ENCODE data around the gene CHCHD6.

The CHCHD6 gene

GRCh38 chr3:126999383-126999782 is 295.3 kb downstream of the CHCHD6 start:
- DNase-seq (ENCODE audit: insufficient read length, low spot score) (no peak), FAIRE-seq (no peak)

- DNase-seq (ENCODE audit: insufficient read length, low spot score) = no peak
- FAIRE-seq = no peak
These were observed 296.1 kb downstream of the CHCHD6 start for GRCh38 chr3:127000119-127000518.

GRCh38 chr3:127000761-127001160 is 296.7 kb downstream of the CHCHD6 start:
- FAIRE-seq = no peak

DNA sequence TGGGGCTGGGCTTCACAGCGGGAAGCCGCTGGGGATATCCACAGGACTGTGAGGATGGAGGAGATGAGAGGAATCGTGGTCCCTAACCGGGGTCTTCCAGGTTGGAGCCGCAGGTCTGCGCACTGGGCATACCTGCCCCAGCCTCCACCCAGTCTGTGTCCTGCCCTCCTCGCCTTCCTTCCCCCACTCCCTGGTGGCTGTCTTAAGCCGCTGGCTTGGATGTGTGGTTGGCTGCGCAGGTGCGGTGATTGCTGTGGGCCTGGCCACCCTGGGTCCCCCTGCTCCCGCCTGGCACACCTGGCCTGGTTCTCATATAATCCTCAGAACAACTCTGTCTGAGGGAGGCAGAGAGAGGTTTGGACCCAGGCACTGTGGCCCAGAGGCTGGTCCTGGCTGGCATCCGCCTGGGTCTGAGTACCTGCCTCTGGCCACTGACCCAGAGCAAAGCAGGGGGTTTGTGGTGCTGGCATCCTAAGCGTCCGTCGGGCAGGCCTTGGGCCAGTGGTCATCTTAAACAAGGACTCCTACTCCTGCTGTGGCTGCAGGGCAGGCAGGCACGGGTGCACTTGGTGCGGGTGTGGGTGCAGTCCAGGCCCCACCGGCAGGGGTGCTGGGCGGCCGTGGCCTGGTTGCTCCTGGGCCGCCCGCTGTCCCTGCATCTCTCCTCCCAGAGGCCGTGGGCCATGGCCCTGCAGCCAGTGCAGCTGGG is 297.6 kb downstream of the CHCHD6 start:
- DNase-seq (ENCODE audit: insufficient read length, low spot score) = no peak
- no peak for FAIRE-seq

More at GRCh38 chr3:127000761-127001160, 296.7 kb downstream of the CHCHD6 start:
- no peak for DNase-seq (ENCODE audit: insufficient read length, low spot score)

GRCh38 chr3:127002195-127003174 is 298.4 kb downstream of the CHCHD6 start:
- DNase-seq (ENCODE audit: insufficient read length, low spot score) (no peak), FAIRE-seq (no peak)

DNA sequence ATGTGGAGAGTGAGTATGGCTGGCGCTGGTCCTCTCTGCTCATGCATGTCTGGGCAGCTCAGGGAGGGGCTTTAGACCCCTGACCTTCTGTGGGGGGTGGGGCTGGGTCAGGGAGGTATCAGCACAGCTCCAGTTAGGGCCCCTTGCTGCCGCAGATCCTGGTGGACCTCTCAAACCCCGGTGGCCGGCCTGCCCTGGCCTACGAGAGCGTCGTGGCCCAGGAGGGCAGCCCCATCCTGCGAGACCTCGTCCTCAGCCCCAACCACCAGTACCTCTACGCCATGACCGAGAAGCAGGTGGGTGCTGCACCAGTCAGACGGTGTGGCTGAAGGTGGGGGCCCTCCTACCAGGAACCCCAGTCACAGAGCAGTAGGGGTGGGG is 299.1 kb downstream of the CHCHD6 start:
- DNase-seq (ENCODE audit: insufficient read length, low spot score) (no peak), FAIRE-seq (no peak)

DNA sequence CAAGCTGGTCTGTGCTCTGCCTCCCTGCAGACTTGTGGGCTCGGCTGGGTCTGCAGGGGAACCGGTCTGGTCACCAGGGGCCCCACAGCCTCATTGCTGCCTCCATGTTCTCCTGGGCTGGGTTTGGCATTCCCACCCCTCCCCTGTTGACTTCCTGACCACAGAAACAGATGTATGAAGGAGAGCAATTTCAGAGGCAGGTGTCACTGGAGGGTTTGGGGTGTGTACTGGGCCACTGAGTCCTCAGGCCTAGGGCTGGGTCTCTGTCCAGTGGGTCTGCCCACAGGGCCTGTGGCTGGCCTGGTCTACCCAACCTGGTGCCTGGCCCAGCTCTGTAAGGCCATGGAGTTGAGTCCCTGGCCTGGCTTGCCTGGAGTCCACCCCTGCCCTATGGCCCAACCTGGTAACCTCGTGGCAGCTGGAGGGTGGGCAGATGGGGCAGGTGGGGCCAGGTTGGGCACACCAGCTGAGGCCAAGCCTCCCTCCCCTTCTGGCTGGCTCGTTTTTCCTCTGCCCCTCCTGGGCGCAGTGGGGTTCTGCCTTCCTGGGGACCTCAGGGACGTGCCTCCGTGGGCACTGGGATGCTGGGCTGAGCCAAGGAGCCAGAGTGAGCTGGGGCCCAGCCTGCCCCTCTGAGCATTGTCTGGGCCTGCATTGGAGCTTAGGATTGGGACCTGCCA is 299.7 kb downstream of the CHCHD6 start:
- FAIRE-seq (no peak), DNase-seq (ENCODE audit: insufficient read length, low spot score) (no peak)

GRCh38 chr3:127004641-127005397 is 300.8 kb downstream of the CHCHD6 start:
- DNase-seq (ENCODE audit: insufficient read length, low spot score) = no peak
- FAIRE-seq = no peak

- FAIRE-seq = no peak
- no peak for DNase-seq (ENCODE audit: insufficient read length, low spot score)
These were observed 301.9 kb downstream of the CHCHD6 start for GRCh38 chr3:127005864-127006500.

- DNase-seq (ENCODE audit: insufficient read length, low spot score) (no peak), FAIRE-seq (no peak)
These were observed 302.9 kb downstream of the CHCHD6 start for GRCh38 chr3:127006781-127007436.

- DNase-seq (ENCODE audit: insufficient read length, low spot score) (no peak), FAIRE-seq (no peak)
These were observed 304.2 kb downstream of the CHCHD6 start for GRCh38 chr3:127008236-127008635.

DNA sequence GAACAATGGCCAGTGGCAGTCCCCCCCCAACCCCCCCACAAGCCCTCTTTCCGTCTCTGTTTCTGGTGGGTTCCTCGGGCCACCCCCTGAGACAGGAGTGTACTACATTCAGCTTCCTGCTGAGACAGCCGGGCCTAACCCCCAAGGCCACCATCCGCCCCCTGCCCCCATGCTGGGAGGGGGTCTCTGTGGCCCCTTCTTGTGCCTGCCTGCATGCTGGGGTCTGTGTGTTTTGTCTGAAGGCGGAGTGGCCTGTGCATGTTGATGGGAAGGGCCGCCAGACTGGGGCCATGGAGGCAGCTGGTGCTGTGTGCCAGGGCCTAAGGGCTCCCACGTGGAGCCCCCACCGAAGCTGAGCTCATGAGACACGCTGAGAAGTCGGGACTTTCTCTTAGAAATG is 305.5 kb downstream of the CHCHD6 start:
- FAIRE-seq (no peak), DNase-seq (ENCODE audit: insufficient read length, low spot score) (no peak)

Measured in GM19239 (cell line).